ENCODE results near the gene NFYA.
A peak's percentile ranks its signal among the peaks of the same experiment; 100 is the strongest.

Gene NFYA

DNA sequence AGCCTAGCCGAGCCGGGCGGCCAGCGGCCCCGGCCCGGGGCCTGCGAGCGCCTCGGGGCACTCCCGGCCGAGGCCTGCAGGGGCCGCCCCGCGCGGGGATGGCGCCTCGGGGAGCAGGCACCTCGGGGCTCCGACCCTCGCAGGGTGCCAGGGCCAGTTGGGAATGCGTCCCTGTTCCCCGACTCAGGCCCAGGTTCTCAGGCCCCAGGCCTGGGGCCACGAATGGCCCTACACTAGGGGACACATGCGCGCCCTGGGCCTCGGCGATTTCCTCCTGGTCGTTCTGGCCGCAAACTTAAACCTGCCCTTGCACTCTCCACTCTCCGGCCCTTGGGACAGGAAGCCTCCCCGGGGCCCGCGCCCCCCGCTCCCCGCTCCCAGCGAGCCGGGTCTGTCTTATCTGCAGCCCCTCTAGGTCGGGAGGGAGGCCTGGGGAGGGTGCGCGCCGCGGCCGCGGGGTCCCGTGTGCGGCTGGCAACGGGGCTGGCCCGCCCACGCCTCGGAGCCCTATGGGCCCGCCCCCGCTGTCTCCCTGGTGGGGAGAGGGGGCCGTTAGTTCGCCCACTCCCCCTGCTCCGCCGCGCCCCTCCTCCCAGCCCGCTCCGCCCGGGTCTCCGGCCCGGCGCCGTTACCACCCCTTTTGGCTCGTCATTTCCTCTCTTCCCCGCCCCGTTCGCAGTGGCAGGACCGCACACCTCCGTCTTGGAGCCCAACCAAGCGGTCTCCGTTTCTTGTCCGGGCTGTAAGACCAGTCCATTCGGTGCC lies 611 bp downstream of the NFYA start (continued):
- TF ChIP-seq ZNF596 (tag by site-specific recombination; IDR thresholded peaks at IDR 0.05) = 0 out of 2 replicates have a peak, but pooled peaks have one; percentile 27
- TF ChIP-seq ZNF792 (tag by site-specific recombination; IDR thresholded peaks at IDR 0.05) = 0 out of 2 replicates have a peak, but pooled peaks have one; percentile 60
- peak; percentile 73; the same call in 1 of the 2 replicates for TF ChIP-seq ZNF391 (tag by site-specific recombination; IDR thresholded peaks at IDR 0.05; ENCODE audit: borderline replicate concordance, low read depth)
- TF ChIP-seq, protein P1, sequence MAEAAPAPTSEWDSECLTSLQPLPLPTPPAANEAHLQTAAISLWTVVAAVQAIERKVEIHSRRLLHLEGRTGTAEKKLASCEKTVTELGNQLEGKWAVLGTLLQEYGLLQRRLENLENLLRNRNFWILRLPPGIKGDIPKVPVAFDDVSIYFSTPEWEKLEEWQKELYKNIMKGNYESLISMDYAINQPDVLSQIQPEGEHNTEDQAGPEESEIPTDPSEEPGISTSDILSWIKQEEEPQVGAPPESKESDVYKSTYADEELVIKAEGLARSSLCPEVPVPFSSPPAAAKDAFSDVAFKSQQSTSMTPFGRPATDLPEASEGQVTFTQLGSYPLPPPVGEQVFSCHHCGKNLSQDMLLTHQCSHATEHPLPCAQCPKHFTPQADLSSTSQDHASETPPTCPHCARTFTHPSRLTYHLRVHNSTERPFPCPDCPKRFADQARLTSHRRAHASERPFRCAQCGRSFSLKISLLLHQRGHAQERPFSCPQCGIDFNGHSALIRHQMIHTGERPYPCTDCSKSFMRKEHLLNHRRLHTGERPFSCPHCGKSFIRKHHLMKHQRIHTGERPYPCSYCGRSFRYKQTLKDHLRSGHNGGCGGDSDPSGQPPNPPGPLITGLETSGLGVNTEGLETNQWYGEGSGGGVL (tag by site-specific recombination; IDR thresholded peaks at IDR 0.05) = peak; percentile 86
- peak; percentile 46 for TF ChIP-seq SP7 (tag by site-specific recombination; IDR thresholded peaks at IDR 0.05)
- peak; percentile 68; the same call in 1 of the 2 replicates for TF ChIP-seq ZNF335 (tag by site-specific recombination; conservative IDR thresholded peaks at IDR 0.05)
- TF ChIP-seq ZNF660 (tag by site-specific recombination; IDR thresholded peaks at IDR 0.05) = peak; percentile 47; the same call in 1 of the 2 replicates
- TF ChIP-seq ZNF610 (tag by site-specific recombination; IDR thresholded peaks at IDR 0.05; ENCODE audit: borderline replicate concordance) = no peak
- peak; percentile 89 for TF ChIP-seq KLF9 (tag by site-specific recombination; IDR thresholded peaks at IDR 0.05; ENCODE audit: low read depth)
- no peak for TF ChIP-seq ZNF138 (tag by site-specific recombination; IDR thresholded peaks at IDR 0.05; ENCODE audit: borderline replicate concordance)
- peak; percentile 69; the same call in 1 of the 2 replicates for TF ChIP-seq ZBTB7A (tag by site-specific recombination; IDR thresholded peaks at IDR 0.05; ENCODE audit: low read depth)
- TF ChIP-seq ZBTB8A (tag by site-specific recombination; IDR thresholded peaks at IDR 0.05) = peak; percentile 61
- TF ChIP-seq, protein P2, sequence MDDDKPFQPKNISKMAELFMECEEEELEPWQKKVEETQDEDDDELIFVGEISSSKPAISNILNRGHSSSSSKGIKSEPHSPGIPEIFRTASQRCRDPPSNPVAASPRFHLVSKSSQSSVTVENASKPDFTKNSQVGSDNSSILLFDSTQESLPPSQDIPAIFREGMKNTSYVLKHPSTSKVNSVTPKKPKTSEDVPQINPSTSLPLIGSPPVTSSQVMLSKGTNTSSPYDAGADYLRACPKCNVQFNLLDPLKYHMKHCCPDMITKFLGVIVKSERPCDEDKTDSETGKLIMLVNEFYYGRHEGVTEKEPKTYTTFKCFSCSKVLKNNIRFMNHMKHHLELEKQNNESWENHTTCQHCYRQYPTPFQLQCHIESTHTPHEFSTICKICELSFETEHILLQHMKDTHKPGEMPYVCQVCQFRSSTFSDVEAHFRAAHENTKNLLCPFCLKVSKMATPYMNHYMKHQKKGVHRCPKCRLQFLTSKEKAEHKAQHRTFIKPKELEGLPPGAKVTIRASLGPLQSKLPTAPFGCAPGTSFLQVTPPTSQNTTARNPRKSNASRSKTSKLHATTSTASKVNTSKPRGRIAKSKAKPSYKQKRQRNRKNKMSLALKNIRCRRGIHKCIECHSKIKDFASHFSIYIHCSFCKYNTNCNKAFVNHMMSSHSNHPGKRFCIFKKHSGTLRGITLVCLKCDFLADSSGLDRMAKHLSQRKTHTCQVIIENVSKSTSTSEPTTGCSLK (tag by site-specific recombination; IDR thresholded peaks at IDR 0.05) = no peak
- TF ChIP-seq ZBTB48 (tag by site-specific recombination; IDR thresholded peaks at IDR 0.05) = peak; percentile 82
- TF ChIP-seq, protein P3, sequence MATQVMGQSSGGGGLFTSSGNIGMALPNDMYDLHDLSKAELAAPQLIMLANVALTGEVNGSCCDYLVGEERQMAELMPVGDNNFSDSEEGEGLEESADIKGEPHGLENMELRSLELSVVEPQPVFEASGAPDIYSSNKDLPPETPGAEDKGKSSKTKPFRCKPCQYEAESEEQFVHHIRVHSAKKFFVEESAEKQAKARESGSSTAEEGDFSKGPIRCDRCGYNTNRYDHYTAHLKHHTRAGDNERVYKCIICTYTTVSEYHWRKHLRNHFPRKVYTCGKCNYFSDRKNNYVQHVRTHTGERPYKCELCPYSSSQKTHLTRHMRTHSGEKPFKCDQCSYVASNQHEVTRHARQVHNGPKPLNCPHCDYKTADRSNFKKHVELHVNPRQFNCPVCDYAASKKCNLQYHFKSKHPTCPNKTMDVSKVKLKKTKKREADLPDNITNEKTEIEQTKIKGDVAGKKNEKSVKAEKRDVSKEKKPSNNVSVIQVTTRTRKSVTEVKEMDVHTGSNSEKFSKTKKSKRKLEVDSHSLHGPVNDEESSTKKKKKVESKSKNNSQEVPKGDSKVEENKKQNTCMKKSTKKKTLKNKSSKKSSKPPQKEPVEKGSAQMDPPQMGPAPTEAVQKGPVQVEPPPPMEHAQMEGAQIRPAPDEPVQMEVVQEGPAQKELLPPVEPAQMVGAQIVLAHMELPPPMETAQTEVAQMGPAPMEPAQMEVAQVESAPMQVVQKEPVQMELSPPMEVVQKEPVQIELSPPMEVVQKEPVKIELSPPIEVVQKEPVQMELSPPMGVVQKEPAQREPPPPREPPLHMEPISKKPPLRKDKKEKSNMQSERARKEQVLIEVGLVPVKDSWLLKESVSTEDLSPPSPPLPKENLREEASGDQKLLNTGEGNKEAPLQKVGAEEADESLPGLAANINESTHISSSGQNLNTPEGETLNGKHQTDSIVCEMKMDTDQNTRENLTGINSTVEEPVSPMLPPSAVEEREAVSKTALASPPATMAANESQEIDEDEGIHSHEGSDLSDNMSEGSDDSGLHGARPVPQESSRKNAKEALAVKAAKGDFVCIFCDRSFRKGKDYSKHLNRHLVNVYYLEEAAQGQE (tag by site-specific recombination; IDR thresholded peaks at IDR 0.05) = peak; percentile 34; the same call in 1 of the 2 replicates
- TF ChIP-seq, protein P4, sequence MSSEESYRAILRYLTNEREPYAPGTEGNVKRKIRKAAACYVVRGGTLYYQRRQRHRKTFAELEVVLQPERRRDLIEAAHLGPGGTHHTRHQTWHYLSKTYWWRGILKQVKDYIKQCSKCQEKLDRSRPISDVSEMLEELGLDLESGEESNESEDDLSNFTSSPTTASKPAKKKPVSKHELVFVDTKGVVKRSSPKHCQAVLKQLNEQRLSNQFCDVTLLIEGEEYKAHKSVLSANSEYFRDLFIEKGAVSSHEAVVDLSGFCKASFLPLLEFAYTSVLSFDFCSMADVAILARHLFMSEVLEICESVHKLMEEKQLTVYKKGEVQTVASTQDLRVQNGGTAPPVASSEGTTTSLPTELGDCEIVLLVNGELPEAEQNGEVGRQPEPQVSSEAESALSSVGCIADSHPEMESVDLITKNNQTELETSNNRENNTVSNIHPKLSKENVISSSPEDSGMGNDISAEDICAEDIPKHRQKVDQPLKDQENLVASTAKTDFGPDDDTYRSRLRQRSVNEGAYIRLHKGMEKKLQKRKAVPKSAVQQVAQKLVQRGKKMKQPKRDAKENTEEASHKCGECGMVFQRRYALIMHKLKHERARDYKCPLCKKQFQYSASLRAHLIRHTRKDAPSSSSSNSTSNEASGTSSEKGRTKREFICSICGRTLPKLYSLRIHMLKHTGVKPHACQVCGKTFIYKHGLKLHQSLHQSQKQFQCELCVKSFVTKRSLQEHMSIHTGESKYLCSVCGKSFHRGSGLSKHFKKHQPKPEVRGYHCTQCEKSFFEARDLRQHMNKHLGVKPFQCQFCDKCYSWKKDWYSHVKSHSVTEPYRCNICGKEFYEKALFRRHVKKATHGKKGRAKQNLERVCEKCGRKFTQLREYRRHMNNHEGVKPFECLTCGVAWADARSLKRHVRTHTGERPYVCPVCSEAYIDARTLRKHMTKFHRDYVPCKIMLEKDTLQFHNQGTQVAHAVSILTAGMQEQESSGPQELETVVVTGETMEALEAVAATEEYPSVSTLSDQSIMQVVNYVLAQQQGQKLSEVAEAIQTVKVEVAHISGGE (tag by site-specific recombination; conservative IDR thresholded peaks at IDR 0.05; ENCODE audit: low read depth) = peak; percentile 66
- TF ChIP-seq RBAK (tag by site-specific recombination; IDR thresholded peaks at IDR 0.05) = no peak
- TF ChIP-seq GLIS2 (tag by site-specific recombination; IDR thresholded peaks at IDR 0.05) = peak; percentile 78
- TF ChIP-seq ZNF501 (tag by site-specific recombination; IDR thresholded peaks at IDR 0.05) = peak; percentile 77; the same call in 1 of the 2 replicates
- TF ChIP-seq ZFP3 (tag by site-specific recombination; IDR thresholded peaks at IDR 0.05; ENCODE audit: low read depth) = no peak
- peak; percentile 98 for TF ChIP-seq ZFHX2 (tag by site-specific recombination; conservative IDR thresholded peaks at IDR 0.05)
- TF ChIP-seq, protein P5, sequence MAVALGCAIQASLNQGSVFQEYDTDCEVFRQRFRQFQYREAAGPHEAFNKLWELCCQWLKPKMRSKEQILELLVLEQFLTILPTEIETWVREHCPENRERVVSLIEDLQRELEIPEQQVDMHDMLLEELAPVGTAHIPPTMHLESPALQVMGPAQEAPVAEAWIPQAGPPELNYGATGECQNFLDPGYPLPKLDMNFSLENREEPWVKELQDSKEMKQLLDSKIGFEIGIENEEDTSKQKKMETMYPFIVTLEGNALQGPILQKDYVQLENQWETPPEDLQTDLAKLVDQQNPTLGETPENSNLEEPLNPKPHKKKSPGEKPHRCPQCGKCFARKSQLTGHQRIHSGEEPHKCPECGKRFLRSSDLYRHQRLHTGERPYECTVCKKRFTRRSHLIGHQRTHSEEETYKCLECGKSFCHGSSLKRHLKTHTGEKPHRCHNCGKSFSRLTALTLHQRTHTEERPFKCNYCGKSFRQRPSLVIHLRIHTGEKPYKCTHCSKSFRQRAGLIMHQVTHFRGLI (tag by site-specific recombination; IDR thresholded peaks at IDR 0.05) = peak; percentile 99
- 0 out of 2 replicates have a peak, but pooled peaks have one; percentile 74 for TF ChIP-seq HOXC10 (CRISPR knock-in tag; IDR thresholded peaks at IDR 0.05)
- TF ChIP-seq ZBTB17 (tag by site-specific recombination; IDR thresholded peaks at IDR 0.05) = no peak
- peak; percentile 92 for TF ChIP-seq EGR2 (tag by site-specific recombination; IDR thresholded peaks at IDR 0.05; ENCODE audit: low read depth)
- TF ChIP-seq ZNF600 (tag by site-specific recombination; IDR thresholded peaks at IDR 0.05) = peak; percentile 80
- 0 out of 2 replicates have a peak, but pooled peaks have one; percentile 6 for TF ChIP-seq ZBTB21 (tag by site-specific recombination; IDR thresholded peaks at IDR 0.05)

All from HEK293 (cell line).